Activated T-cell treated with anti-CD3 and anti-CD28 coated beads, Interleukin-2, amount 50 U/mL, for 48 hours (primary cell): ENCODE data around the gene TMCO1.
A peak's percentile ranks its signal among the peaks of the same experiment; 100 is the strongest.
"Not testable (repeated sequence)": the region's sequence is repeated elsewhere in the genome, so short reads cannot be mapped to it uniquely, and the experiment has no call there.

Experiments used
- DNase-seq, 2 experiments: peaks; one replicate each; pipeline ENCODE4 v3.0.0-alpha.2; 2020

The TMCO1 gene, protein sequence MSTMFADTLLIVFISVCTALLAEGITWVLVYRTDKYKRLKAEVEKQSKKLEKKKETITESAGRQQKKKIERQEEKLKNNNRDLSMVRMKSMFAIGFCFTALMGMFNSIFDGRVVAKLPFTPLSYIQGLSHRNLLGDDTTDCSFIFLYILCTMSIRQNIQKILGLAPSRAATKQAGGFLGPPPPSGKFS

DNA sequence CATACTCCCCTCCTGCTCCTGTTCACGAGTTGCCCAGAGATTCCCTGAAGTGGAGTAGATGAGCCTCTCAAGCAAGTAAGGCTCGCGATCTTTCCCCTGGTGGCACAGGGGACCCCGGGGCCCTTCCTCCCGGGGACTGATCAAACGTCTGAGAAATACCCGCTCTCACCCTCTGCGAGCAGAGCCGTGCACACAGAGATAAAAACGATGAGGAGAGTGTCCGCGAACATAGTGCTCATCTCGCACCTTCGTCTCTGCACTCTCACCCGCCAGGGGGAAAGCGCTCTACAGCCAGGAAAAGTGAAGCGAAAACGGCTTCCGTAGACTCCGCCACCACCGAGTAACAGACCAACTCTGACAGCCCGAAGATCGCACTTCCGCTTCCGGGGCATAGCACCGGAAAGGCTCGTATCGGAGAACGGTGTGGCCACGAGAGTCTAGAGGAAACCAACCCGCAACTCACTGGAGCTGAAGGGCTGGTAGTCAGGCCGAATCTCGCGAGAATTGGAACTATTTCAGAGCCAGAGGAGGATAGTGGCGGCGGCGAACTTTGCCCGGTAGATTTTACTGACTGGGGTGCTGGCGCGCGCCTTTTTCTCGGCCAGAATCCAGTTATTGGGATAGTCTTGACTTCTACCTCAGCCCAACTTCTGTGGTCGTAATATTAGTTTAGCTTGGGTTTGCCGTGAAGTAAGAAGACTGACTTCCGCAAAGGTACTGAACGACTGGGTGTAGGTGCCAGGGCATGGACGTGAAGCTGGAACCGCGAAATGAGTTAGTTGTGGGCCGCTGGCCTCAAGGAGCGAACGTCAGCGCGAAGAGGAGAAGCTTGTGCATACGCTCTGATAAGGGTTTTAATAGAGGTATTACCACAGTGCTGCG lies at the start of gene TMCO1:
Gene TMCO1, minus strand, starts transcription at position 356 of the 882 bp plus-strand sequence. Its CDS starts 117 bp downstream, at position 239.
- DNase-seq, result peak; percentile 91 to 93

DNA sequence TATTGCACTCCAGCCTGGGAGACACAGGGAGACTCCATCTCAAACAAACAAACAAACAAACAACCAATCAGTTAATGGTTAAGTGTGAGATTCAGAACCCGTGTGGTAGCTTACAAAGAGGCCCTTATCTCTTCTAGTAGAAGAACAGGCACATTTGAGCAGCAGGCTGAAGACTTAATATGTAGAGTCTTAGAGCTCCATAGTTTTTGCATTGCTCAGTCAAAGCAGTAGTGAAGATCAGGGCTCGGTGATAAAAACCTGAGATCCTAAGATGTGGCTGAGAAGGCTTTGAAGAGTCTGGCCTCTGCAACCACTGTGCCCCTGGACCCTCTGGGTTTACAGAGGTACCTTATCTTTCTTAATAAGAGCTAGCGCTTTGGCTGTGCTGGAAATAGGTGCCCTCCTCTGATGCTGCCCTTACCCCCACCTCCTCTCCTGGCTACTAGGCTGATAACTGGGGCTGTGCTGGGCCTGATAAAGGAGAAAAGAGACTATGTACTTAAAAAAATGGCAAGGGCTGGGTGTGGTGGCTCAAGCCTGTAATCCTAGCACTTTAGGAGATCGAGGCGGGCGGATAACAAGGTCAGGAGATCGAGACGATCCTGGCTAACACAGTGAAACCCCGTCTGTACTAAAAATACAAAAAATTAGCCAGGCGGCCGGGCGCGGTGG lies 48.3 kb upstream of the TMCO1 start:
- no peak for DNase-seq

DNA sequence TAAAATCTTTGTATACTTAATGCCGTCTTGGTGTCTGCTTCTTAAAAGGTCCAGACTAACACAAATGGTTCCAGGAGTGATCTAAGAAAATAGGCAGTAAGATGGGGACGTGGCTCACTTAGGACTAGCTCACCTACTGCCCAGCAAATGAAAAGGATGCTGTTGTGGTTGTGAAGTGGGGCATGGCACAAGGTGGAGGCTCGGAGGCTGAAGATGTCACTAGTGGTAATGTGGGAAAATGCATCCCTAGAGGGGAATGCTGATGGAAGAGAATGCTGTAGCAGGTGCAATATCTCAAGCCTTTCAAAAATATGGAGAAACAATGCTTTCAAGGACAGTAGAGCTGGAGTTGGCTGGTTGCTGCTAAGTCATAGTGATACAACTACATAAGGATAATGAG lies 47.5 kb upstream of the TMCO1 start:
- no peak for DNase-seq

DNA sequence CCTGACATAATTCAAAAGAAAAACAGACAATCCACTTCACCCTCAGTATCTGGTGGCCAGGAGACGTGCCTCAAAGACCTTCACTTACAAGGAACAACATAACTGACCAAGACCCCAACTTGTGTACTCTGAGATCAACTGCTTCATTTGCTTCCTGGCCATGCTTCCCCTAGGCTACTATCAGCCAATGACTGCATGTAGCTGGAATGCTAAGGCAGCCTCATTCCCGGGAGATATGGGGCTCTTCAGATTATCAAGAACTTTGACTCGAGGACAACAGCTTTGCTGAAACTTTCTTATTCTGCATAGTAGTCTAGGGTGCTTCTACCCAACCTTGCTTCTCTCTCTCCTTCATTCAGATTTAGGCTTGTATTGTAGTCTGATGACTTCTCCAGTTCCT lies 47.1 kb upstream of the TMCO1 start:
- no peak for DNase-seq

DNA sequence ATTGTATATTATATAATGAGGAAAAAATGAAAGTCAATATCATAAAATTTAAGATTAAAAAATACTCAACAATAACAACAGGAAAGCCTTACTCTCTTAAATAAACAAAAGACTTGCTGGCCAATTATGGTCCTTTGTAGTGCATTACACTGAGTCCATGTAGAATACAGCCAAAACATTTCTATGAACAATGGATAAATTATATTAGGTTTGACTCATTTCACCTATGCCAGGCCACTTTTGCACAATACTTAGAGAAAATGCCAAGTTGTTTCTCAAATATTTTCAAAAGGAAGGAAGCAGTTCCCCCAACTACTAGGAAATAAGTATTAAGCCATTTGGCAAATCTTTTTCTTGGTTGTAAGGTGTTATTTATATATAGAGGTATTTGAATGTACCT lies 38.9 kb upstream of the TMCO1 start:
- no peak for DNase-seq

DNA sequence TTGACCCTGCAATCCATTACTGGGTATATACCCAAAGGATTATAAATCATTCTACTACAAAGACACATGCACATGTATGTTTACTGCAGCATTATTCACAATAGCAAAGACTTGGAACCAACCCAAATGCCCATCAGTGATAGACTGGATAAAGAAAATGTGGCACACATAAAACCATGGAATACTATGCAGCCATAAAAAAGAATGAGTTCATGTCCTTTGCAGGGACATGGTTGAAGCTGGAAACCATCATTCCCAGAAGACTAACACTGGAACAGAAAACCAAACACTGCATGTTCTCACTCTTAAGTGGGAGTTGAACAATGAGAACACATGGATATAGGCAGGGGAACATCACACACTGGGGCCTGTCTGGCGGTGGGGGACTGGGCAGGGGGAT lies 35.8 kb upstream of the TMCO1 start:
- not testable (repeated sequence) for DNase-seq

DNA sequence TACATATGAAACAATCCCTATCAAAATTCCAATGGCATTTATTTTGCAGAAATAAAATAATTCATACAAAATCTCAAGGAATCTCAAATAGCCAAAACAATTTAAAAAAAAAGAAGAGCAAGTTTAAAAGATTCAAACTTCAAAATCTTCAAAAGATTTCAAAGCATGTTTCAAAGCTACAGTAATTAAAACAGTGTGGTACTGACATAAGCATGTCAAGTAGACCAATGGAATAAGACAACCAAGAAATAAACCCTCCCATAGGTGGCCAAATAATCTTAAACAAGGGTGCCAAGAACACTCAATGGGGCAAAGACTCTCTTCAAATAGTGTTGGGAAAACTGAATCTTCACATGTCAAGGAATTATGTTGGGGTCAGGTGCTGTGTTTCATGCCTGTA lies 30.7 kb upstream of the TMCO1 start:
- DNase-seq, result no peak

DNA sequence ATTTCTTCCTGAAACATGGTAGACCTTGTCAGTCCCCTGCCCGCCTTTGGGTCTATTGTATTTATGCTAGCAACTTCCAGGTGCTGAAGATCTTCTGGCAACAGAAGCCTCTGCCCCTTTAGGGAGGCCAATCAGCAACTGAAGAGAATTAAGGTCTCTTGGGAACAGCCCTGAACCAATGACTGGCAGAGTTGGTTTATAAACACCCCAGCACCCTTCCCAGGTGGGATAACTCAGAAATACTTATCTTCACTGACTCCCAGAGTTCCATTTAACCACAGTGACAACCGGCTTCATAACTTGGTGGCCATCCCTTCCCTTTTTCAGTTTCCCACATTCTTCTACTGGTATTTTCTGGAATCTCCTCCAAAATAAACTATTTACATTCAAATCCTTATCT lies 27.2 kb upstream of the TMCO1 start:
- no peak for DNase-seq

DNA sequence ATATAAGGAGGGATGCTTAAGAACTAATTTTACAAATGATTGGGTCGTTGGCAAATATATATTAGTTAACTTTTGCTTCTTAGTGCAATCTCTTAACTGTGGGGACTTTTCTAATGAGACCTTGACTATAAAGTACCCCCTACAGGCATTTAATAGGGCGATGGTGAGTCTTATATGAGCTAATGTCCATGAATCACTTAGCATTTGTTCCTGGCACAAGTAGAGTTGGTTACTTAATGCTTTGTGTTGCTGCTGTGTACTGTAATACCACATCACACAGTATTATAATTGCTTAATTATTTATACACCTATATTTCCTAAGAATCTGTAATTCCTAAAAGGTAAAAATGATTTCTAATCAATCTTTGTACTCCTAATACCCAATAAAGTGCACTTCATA lies 25.3 kb upstream of the TMCO1 start:
- no peak for DNase-seq

DNA sequence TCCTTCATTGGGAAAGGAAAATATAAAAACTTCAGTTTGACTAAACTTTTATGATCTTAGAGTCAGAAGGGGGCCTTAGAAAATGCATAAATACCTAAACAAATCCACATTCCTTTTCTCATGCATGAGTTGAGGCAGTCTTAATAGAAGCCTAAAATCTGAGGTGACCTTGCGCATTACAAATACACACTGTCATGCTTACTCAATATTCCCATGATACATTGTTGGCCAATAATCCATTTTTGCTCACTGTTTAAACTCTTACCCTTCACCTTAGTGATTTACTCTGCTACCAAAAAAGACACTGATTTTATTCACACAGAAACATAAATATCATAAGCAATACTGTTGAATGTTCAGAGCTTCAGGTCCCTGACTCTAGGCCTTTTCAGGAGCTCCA lies 19.1 kb upstream of the TMCO1 start:
- no peak for DNase-seq

DNA sequence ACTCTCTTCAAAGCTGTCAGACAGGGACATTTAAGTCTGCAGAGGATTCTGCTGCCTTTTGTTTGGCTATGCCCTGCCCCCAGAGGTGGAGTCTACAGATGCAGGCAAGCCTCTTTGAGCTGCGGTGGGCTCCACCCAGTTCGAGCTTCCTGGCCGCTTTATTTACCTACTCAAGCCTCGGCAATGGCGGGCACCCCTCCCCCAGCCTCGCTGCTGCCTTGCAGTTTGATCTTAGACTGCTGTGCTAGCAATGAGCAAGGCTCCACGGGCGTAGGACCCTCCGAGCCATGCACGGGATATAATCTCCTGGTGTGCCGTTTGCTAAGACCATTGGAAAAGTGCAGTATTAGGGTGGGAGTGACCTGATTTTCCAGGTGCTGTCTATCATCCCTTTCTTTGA lies 14.9 kb upstream of the TMCO1 start:
- DNase-seq, result not testable (repeated sequence)

DNA sequence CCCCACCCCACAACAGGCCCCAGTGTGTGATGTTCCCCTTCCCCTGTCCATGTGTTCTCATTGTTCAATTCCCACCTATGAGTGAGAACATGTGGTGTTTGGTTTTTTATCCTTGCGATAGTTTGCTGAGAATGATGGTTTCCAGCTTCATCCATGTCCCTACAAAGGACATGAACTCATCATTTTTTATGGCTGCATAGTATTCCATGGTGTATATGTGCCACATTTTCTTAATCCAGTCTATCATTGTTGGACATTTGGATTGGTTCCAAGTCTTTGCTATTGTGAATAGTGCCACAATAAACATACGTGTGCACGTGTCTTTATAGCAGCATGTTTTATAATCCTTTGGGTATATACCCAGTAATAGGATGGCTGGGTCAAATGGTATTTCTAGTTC lies 9.5 kb upstream of the TMCO1 start:
- not testable (repeated sequence) for DNase-seq

DNA sequence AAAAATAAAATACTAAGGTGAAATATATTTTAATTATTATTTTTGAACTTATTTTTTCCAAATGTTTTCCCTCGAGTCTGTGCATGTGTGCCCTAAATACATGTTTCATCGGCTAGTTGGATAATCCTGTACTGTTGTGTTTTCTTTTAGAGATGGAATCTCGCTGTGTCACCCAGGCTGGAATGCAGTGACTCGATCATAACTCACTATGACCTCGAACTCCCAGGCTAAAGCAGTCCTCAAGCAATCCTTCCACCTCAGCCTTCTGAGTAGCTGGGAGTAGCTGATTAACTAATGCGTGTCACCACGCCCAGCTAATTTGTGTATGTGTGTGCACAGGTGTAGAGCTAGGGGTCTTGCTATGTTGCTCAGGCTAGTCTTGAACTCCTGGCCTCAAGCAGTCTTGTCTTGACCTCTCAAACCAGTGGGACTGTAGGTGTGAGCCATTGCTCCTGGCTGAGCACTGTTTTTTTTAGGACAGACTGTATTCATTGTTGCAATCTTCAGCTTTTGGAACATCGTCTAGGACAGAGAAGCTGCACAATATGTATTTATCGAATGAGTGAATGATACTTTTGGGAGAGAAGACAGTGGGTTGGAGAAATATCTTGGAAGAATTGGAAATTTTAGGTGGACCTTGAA lies 4.8 kb upstream of the TMCO1 start:
- DNase-seq, result no peak

DNA sequence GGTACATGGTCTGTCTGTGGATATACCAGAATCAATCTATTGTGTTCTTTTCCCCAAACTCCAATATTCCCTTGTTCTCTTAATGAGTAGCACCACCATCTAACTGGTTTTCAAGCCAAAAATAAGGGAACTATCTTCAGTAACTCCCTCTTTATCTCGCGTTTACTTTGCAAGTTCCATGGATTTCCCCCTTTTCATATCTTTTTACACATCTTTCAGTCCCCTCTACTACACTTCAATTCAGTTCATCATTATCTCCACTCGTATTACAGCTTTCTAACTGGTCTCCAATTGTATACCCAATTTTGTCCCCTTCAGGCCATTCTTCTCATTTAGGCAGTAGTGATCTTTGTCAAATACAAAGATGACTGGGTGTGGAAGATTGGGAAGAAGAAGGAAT lies 4.1 kb upstream of the TMCO1 start:
- no peak for DNase-seq

DNA sequence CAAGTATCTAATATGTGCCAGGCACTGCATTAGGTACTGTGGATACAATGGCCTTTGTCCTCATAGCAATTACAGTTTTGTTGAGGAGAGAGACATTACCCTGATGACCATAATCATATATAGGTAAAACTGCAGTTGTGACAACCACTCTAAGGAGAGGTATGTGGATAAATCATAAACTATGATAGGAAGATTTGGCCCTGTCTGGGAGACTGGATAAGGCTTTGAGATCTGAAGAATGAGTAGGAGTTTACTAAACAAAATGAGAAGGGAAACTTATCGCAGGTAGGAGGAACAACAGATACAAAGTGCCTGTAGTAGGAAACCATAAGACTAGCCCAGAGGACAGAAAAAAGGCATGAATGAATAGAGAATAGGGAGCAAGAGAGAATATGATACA lies 4.4 kb downstream of the TMCO1 start:
- DNase-seq, result no peak

DNA sequence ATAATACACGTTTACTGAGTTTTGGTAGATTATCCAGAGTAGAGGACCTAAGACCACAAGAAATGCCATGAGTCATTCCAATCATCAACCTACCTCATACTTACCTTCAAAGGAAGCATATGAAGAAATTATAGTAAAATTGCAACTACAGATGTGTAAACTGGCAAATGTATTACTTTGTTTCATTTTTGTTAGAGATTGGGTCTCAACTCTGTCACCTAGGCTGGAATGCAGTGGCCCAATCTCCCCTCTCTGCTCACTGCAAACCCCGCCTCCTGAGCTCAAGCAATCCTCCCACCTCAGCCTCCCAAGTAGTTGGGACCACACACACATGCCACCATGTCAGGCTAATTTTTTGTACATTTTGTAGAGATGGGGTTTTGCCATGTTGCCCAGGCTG lies 5.2 kb downstream of the TMCO1 start:
- DNase-seq, result peak; percentile 34 to 38

DNA sequence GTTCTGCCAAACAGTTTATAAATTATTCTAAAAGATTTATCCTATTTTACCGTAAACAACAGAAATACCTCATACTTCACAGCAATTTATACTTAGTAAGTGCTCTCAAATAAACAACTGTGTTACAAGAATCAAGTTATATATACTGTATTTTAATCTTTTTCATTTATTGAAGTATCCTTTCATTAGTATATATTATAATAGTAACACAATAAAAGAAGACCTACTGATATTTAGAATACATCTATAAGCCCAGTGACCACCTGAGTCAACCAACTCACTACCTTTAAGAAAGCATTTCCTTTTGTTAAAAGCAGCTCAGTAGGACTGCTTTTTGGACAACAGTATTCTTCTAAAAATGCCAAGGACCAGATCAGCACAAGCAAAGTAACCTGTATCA lies 5.9 kb downstream of the TMCO1 start:
- no peak for DNase-seq

DNA sequence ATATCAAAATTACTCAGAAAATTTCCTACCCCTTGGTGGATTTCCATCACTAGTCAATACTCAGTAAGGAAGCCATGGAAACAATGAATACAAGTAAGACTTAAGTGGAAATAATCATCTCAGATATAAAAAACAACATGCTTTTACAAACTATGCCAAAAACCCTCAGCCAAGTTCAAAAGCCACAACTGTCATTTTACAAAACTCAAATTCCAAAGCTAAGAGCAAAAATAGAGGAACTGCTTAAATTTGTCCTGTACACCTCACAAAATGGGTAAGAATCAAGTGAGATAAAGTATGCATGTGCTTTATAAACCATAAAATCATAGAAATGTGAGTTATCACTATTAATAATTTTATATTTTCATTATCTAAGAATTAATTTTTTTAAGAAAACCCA lies 9.6 kb downstream of the TMCO1 start:
- DNase-seq, result no peak

DNA sequence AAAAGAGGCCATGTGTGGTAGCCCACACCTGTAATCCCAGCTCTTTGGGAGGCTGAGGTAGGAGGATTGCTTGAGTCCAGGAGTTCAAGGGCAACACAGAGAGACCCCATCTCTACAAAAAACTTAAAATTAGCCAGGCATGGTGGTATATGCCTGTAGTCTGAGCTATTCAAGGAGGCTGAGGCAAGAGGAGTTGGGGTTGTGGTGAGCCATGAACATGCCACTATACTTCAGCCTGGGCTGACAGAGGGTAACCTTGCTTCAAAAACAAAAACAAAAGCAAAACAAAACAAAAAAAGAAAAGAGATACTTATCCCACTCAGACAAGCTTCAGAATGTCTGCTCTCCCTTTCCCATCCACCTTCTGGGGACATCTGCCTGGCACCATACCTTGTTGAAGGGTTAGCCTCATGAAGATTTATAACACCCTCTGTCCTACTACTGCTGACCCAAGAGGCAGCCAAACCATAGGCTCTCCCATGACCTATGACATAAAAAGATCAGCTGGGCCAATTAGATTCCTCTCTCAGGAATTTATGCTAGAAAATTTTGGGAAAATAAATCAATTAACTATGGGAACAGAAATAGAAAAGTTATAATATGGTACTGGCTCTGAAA lies 13.2 kb downstream of the TMCO1 start:
- DNase-seq, result no peak

DNA sequence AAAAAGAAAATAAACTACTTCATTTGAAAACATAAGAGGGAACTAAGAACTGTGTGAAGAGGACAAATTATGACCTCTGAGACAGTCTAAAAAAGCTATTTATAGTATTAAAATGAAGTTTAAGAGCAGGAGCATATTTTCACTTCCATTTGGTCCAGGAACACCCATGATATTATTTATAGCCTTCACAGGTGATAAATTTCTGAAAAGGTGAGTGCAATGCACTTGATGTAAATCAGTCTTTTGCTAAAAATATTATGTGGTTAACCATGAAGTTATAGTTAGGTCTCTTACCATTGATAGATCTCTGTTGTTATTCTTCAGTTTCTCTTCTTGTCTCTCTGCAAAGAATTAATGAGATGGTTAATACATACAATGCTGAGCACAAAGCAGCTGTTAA lies 14.7 kb downstream of the TMCO1 start:
- DNase-seq, result no peak

DNA sequence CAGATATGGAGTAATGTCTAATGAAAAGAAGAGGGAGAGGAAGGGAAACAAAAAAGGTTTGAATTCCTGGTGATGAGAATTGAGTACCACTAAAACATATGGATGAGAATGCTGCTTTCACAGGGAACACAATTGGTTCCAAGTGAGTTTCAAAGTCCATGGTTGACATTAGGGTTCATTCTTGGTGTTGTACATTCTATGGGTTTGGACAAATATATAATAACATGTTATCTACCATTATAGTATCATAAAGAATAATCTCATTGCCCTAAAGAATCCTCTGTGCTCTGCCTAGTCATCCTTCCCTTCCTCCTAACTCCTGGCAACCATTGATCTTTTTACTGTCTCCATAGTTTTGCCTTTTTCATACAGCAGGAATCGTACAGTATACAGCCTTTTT lies 20.1 kb downstream of the TMCO1 start:
- no peak for DNase-seq

DNA sequence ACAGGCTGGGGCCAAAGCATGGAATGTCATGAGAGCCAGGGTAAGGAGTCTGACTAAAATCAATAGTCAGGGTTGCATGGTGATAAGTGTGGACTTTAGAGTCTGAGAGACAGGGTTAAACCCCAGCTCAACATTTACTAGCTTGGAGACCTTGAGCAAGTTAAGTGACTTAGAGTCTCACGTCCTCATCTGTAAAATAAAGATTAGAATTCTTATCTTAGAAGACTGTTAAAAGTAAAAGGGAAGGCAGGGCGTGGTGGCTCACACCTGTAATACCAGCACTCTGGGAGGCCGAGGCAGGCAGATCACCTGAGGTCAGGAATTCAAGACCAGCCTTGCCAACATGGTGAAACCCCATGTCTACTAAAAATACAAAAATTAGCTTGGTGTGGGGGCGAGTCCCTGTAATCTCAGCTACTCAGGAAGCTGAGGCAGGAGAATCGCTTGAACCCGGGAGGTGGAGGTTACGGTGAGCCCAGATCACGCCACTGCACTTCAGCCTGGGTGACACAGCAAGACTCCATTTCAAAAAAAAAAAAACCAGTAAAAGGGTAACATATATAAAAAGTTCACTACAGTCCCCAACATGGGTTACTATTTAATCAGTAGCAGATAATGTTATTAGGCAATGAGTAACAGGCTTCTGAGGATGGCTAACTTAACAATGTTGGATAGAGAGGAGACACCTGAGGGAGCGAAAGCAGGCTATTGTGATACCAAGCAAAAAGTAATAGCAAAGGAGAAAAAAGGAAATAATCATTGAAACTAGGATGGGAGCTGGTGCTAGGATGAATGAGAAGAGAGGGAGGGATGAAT lies 20.8 kb downstream of the TMCO1 start:
- no peak for DNase-seq
